Thoracic aorta (tissue), 2 donors: ENCODE data around the gene DMD. TPM values are rescaled to one million over a fixed set of nuclear protein-coding genes. Genes with fewer than 3 reads are reported as not detected.
"Not testable (repeated sequence)": the region's sequence is repeated elsewhere in the genome, so short reads cannot be mapped to it uniquely, and the experiment has no call there.

Source experiments
- ATAC-seq: fragments of 150-250 bp; one replicate; pipeline ENCODE4 v1.8.0; 2017; ENCODE audit warnings: low read depth; ENCODE audit not compliant: insufficient number of reproducible peaks, low FRiP score
- DNase-seq: peaks from one replicate; pipeline ENCODE4 v3.0.0-alpha.2; 2020; ENCODE audit warnings: low spot score
- H3K27ac ChIP-seq, 2 donors: fragments of 200-600 bp; sonication (generic); 1 replicate in 1 of 2; 2 replicates in 1 of 2; pipeline ENCODE4 v1.5.1; 2016; ENCODE audit warnings: mild to moderate bottlenecking in 2 of 2, moderate library complexity in 2 of 2
- H3K27me3 ChIP-seq: fragments of 200-600 bp; sonication (generic); replicated peaks from 2 replicates; pipeline ENCODE4 v1.6.0; 2016; ENCODE audit warnings: mild to moderate bottlenecking; ENCODE audit not compliant: insufficient read depth
- H3K36me3 ChIP-seq: fragments of 200-600 bp; sonication (generic); one replicate; pipeline ENCODE4 v1.5.1; 2016
- H3K4me1 ChIP-seq, 2 donors: fragments of 200-600 bp; sonication (generic); 1 replicate in 1 of 2; 2 replicates in 1 of 2; pipeline versions ENCODE4 v1.5.1 to v1.6.0; 2016; ENCODE audit warnings: low read depth in 2 of 2, mild to moderate bottlenecking in 1 of 2; ENCODE audit not compliant: control insufficient read depth in 1 of 2
- H3K4me3 ChIP-seq: fragments of 200-600 bp; sonication (generic); 2 replicates; pipeline ENCODE4 v1.5.1; 2016; ENCODE audit warnings: mild to moderate bottlenecking
- H3K9me3 ChIP-seq: fragments of 200-600 bp; sonication (generic); 2 replicates; pipeline ENCODE4 v1.5.1; 2016
- CTCF ChIP-seq: fragments of 200-600 bp; sonication (generic); IDR thresholded peaks from one replicate; pipeline ENCODE4 v1.5.1; 2019; ENCODE audit warnings: antibody characterized with exemption
- total RNA-seq, 2 donors: library from RNA; depleted of rRNA; stranded (reverse); fragments of >200 nt; gene quantifications; one replicate each; pipeline versions ENCODE4 v1.1.0 to v1.2.3, GENCODE V29; 2016

Gene DMD
- total RNA-seq, 2 donors from 2014 or later, result 224 to 233 TPM

GRCh38 chrX:31934842-31935370, 1276.4 kb downstream of the DMD start:
- no peak overlapping the region for H3K4me3 ChIP-seq
- DNase-seq (no peak), ATAC-seq (no peak)
- no peak overlapping the region for H3K27ac ChIP-seq
- no peaks in the 10 kb centered on the region for H3K27me3 ChIP-seq
- H3K36me3 ChIP-seq, result no peaks in the 10 kb centered on the region
- no peaks in the 10 kb centered on the region for H3K9me3 ChIP-seq
- H3K4me1 ChIP-seq, result no peaks in the 10 kb centered on the region
- no peak for TF ChIP-seq CTCF

- H3K36me3 ChIP-seq, result no peaks in the 10 kb centered on the region
- no peak for TF ChIP-seq CTCF
- H3K4me3 ChIP-seq, result no peak overlapping the region
- H3K27ac ChIP-seq, result no peak overlapping the region
- H3K9me3 ChIP-seq, result no peaks in the 10 kb centered on the region
- no peak for DNase-seq
- ATAC-seq, result no peak
- no peaks in the 10 kb centered on the region for H3K4me1 ChIP-seq
- no peaks in the 10 kb centered on the region for H3K27me3 ChIP-seq
These were observed 1277.3 kb downstream of the DMD start for GRCh38 chrX:31934015-31934414.

GRCh38 chrX:31932769-31933168, 1278.6 kb downstream of the DMD start:
- Histone ChIP-seq H3K4me1 (no peaks in the 10 kb centered on the region), H3K36me3 (no peaks in the 10 kb centered on the region), H3K27ac (no peak overlapping the region), H3K27me3 (no peaks in the 10 kb centered on the region), H3K4me3 (no peak overlapping the region), H3K9me3 (no peaks in the 10 kb centered on the region)
- no peak for ATAC-seq
- no peak for DNase-seq
- no peak for TF ChIP-seq CTCF

GRCh38 chrX:31932320-31932719, 1279.0 kb downstream of the DMD start:
- H3K9me3 ChIP-seq, H3K4me3 ChIP-seq, H3K27me3 ChIP-seq, H3K27ac ChIP-seq, ATAC-seq, H3K36me3 ChIP-seq, DNase-seq, H3K4me1 ChIP-seq: not testable (repeated sequence)

- H3K27ac ChIP-seq, result no peak overlapping the region
- H3K27me3 ChIP-seq, result no peaks in the 10 kb centered on the region
- ATAC-seq (no peak), DNase-seq (no peak)
- no peaks in the 10 kb centered on the region for H3K9me3 ChIP-seq
- no peak for TF ChIP-seq CTCF
- no peak overlapping the region for H3K4me3 ChIP-seq
- no peaks in the 10 kb centered on the region for H3K36me3 ChIP-seq
- H3K4me1 ChIP-seq, result no peaks in the 10 kb centered on the region
These were observed 1280.1 kb downstream of the DMD start for GRCh38 chrX:31931225-31931624.

- DNase-seq (no peak), ATAC-seq (no peak)
- no peak for TF ChIP-seq CTCF
- Histone ChIP-seq H3K4me3 (no peak overlapping the region), H3K36me3 (no peaks in the 10 kb centered on the region), H3K4me1 (no peaks in the 10 kb centered on the region), H3K27ac (no peak overlapping the region), H3K9me3 (no peaks in the 10 kb centered on the region), H3K27me3 (no peaks in the 10 kb centered on the region)
These were observed 1282.0 kb downstream of the DMD start for GRCh38 chrX:31929366-31929765.
